NOMO-1 treated with DMSO at 0.1 percent for 48 hours (cell line): ENCODE measurements around the gene SYNC.

Source experiments
- DNase-seq: peaks from one replicate; lab custom pipeline; 2025; ENCODE audit not compliant: unreplicated experiment; lab: John Stamatoyannopoulos, UW

The SYNC gene

DNA sequence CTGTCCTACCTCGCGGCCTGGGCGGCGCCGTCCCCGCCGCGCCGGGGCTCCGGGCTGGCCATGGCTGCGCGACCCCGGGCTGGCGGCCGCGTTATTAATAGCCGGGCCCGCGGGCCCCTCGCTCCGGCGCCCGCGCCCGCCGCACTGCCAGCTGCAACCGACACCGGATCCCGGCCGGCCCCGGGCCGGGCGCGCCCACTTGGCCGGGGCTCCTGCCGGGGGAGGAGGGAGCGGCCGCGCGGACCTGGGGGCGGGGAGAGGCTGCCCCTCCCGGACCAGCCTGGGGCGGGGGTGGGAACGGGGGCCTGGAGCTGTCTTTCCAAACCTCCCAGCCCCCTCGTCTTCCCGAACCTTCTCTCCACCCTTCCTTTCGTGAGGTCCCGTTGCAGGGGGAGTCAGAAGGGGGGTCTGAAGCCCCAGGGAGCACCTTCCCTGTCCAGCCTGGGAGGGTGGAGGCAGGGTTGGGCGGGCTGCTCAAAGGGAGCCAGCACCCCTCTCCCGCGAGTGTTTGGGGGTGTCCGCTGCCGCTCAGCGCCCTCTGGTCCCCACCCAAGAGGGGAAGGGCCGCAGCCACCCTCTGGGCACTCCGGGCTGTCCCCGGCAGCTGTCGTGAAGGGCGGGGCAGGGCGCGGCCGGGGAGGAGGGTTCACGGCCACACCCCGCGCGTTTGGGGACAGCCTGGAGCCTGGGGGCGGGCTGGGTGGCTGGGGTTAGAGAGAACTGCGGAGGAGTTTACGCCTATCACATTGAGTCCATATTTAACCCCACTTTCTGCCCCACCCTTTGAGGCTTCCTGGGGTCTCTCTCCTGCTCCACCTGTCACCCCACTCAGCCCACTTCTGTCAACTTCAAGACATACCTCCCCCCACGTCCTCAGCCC lies at the start of gene SYNC:
Gene SYNC (minus strand): TSS at position 172 of the 880 bp plus-strand sequence. CDS start 110 bp downstream, at position 62.
- DNase-seq = peak; percentile 9

GRCh38 chr1:32749771-32750170 lies 47.2 kb upstream of the SYNC start:
- no peak for DNase-seq

DNA sequence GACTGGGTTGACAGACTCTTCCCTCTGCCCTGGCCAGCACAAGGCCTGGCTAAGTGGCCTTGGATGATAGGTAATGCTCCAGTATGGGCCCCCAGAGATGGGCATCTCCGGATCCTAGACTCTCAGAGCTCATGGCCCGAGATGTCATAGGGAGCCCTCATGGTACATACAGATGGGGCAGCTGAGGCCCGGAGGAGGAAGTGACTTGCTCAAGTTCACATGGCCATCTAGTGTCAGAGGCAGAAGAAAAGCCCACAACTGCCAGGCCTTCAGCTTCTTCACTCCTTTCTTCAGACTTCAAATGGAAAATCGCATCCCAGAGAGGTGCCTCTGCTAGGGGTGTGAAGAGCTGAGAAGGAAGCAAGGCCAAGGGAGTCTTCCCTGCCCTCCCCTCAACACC lies 46.8 kb upstream of the SYNC start:
- no peak for DNase-seq

- DNase-seq = no peak
Measured at GRCh38 chr1:32748926-32749325, 46.4 kb upstream of the SYNC start.

DNA sequence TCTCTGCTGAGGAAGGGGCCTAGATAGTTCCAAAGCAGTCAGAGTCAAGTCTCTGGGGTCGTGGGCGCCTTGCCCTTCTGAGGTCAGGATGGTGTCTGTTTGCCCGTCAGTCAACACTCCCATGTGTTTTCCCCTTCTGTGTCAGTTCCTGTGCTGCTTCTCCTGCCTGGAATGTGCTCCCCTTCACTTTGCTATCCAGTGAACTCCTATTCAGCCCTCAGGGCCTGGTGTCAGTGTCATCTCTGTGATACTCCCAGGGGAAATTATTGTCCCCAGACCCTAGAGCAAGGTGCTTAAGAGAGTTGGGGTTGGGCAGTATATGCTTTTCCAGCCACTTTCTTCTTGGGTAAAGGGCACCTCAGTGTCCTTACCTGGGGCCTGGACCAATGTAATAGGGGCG lies 45.8 kb upstream of the SYNC start:
- DNase-seq = no peak

DNA sequence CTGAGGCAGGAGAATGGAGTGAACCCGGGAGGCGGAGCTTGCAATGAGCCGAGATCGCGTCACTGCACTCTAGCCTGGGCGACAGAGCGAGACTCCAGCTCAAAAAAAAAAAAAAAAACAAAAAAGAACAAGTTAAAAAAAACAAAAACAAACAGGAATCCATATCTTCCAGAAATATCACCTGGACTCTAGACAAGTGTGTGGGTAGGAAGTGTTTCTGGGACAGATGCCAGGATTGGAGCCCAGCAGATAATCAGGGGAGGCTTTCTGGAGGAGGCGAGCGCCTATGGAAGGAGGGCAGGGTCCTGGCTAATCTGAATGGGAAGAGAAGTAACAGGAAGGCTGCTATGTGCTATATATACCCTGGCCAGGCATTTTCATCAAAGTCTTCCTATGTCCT lies 43.6 kb upstream of the SYNC start:
- no peak for DNase-seq

DNA sequence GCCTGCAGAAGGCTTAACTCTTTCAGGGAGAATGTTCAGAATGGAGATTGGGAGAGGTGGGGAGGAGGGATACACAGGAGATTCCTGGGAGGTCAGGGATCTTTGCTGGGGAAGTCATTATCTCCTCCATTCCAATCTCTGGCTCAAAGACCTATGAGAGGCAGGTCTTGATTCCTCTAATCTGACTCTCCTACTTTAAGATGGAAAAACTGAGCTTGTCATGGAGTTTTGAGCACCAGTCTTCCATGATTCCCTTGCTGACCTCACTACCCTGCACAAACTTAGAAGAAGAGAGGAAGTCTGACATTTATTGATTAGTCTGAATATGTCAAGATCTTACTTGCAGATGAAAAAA lies 41.5 kb upstream of the SYNC start:
- no peak for DNase-seq

DNA sequence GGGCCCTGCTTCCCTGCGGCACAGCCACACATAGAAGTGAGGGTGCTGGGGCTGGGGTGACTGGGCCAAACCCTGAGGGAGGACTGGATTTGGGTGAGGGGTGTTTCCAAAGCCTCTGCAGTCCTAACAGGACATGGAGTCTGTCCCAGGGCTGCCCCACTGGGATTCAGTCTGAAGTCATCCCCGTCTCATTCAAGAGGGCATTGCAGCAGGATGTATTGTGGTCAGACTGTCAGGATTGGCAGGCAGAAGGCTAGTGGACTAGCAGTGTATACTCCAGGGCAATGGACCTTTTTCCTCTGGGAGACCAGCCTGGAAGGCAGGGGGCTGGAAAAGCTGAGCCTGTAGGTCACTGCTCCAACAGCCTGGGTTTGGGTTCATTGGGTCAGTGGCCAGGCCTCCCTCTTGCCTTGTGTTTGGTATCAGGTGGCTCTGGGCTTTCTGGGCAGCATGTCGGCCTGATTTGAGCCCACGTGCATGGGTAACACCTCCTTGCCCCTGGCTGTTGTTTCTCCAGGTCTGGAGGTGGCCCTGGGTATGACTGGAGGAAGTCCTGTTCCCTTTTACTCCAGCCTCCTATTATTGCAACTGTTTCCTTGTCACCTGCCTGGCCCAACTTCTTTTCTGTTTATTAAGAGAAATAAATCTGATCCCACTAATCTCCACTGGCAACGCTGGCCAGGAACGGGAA lies 41.0 kb upstream of the SYNC start:
- no peak for DNase-seq

GRCh38 chr1:32742956-32743355 lies 40.4 kb upstream of the SYNC start:
- no peak for DNase-seq

DNA sequence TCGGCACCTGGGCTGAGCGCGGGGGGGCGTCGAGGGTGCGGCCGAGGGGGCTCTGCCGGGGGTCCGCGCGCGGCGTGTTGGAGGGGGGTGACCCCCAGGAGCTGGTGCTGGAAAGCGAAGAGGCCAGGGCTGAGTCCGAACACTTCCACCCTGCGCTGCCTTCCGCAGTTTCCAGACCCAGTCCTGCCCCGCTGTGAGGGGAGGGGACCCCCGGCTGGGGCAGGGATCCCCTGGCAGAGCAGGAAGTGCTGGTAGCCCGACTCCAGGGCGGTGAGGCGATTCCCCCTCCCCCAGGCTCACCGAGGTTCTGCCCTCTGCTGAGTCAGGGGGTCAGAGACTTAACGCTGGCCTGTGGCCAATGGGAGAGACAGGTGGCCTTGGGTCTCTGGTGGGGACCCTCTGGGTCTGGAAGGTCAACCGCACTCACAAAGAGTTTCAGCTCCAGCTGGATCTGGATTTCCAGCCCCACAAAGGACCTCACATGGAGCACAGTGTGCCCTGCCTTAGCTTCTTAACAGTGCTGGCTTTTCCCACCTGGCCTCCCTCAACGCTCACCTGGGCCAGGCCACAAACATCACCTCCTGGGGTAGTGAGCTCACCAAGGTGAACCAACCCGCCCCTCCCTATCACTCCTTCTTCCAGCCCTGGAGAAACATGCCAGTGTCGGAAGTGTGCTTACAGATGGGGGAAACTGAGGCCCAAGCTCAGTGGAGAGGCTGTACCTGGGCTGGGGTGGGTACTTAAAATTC lies 39.8 kb upstream of the SYNC start:
- no peak for DNase-seq

DNA sequence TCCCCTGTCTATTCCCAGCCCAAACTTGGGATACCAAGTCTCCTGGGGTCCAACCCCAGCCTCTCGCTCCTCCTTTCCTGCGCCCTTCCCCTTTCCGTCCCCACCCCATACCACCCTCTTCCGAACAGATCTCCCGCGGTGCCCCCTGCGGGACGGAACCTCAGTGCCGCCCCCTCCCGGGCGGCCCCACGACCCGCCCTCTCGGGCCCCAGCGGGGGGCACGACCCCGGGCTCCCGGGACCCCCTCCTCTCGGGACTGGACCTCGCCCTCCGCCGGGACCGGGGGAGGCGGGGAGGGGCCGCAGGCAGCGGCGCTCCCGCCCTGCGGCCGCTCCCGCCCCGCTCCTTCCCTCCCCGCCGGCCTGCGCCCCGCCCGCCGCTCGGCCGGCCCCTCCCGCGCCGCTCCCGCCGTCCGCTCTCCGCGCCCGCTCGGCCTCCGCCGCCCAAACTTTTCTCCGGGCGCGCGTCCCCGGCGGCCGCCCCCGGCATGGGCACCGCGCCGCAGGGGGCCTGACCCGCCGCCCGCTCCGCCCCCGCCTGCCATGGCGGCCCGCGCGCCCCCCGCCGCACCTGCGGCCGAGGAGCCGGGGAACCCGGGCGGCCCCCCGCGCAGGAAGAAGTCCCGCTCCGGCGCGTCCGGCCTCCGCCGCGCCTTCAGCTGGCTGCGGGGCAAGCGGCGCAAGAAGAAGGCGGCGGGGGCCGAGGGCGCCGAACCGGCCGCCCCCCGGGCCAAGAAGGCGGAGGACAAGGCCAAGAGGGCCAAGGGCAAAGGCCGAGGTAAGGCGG lies 39.0 kb upstream of the SYNC start:
- DNase-seq = peak; percentile 9

DNA sequence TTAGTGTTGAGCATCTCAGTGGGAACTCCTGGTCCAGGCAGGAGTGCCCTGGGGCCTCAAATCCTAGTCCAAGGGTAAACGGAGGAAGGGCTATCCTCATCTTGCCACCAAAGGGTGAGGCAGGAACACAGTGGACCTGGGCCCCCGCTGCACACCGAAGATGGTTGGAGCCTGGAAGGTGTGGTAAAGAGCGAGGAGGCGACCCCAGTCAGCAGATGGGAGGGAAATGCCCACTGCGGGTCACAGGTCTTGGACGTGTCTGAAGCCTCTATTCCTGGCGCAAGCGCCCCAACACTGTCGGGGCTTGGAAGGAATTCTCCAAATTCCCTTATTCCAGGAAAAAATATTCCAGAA lies 38.5 kb upstream of the SYNC start:
- DNase-seq = no peak

GRCh38 chr1:32736812-32737791 lies 34.5 kb upstream of the SYNC start:
- no peak for DNase-seq

DNA sequence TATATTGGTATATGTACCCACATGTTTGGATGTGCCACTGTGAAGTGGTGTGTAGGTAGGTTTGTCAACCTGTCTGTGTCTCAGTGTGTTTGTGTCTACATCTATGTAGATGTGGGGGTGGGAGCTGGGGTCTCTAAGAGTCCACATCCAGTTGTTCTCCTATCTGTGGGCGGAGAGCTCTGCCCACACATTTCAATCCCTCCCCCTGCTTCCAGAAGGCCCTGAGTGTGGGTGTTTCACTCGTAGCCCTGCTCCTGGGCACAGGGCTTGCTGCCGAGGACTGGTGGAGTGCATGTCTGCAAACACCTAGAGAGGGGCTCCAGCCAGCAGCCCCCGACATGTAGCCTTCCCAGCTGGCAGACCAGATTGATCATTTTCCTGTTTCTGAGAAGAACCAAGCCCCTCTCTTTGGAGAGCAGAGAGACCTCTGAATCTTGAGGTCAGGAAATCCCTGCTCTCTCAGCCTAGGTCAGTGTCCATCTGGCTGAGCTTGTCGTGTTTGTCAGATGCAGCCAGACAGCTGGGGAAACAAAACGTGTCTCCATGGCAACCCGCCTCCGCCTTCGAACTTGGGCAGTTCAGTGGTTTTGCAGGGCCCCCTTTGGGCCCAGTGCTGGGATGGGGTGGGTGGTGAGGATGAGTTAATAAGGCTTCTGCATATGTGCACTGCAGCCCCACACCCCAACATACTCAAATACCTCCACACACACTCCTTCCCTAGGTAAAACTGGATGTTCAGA lies 31.2 kb upstream of the SYNC start:
- no peak for DNase-seq

GRCh38 chr1:32729254-32730046 lies 26.9 kb upstream of the SYNC start:
- DNase-seq = no peak

DNA sequence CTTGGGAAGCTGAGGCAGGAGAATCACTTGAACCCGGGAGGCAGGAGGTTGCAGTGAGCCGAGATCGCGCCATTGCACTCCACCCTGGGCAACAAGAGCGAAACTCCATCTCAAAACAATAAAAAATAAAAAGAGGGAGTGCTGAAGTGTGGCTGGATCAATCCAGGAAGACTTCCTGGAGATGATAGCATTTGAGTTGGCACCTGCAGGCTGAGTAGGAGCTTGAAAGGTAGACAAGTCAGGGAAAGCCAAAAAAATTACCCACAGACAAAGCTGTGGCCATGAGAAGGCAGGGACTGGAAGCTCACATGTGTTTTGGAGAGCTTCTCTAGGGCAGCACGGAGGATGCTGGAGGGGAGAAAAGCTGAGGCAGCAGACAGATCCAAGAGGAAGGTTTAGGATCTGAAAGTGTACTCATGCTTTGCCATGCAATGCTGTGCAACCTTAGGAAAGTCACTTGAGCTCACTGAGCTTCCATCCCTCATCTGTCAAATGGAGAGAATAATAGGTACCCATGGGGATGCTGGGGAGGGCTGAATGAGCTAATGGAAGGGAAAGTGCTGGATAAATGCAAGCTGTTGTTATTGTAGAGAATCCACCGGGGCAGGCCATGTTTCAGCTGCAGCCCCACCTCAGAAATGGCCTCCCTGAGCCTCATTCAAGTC lies 26.0 kb upstream of the SYNC start:
- no peak for DNase-seq

GRCh38 chr1:32727876-32728275 lies 25.3 kb upstream of the SYNC start:
- no peak for DNase-seq

GRCh38 chr1:32725615-32725982 lies 23.0 kb upstream of the SYNC start:
- DNase-seq = no peak
